HG02973 (cell line): ENCODE measurements around the gene FRMPD4.

Experiments used
- ATAC-seq: cut with Tn5 transposase; IDR thresholded peaks from one replicate; pipeline ENCODE4 v1.9.1; 2021; ENCODE audit warnings: moderate library complexity; ENCODE audit not compliant: unreplicated experiment

Gene FRMPD4

GRCh38 chrX:12716574-12716973, 578.3 kb downstream of the FRMPD4 start:
- ATAC-seq: no peak

GRCh38 chrX:12719837-12720236, 581.6 kb downstream of the FRMPD4 start:
- no peak for ATAC-seq

GRCh38 chrX:12721042-12721441, 582.8 kb downstream of the FRMPD4 start:
- ATAC-seq: no peak

GRCh38 chrX:12722314-12722713, 584.0 kb downstream of the FRMPD4 start:
- no peak for ATAC-seq

- ATAC-seq: no peak
Measured at GRCh38 chrX:12741416-12741815, 603.1 kb downstream of the FRMPD4 start.

GRCh38 chrX:12747433-12747832, 609.2 kb downstream of the FRMPD4 start:
- ATAC-seq: no peak

- no peak for ATAC-seq
Measured at GRCh38 chrX:12751887-12752286, 613.6 kb downstream of the FRMPD4 start.

- ATAC-seq: no peak
Measured at GRCh38 chrX:12753366-12753765, 615.1 kb downstream of the FRMPD4 start.

- ATAC-seq: no peak
Measured at GRCh38 chrX:12758291-12758690, 620.0 kb downstream of the FRMPD4 start.

GRCh38 chrX:12767856-12768255, 629.6 kb downstream of the FRMPD4 start:
- no peak for ATAC-seq

- ATAC-seq: no peak
Measured at GRCh38 chrX:12768491-12768890, 630.2 kb downstream of the FRMPD4 start.

GRCh38 chrX:12770440-12770839, 632.2 kb downstream of the FRMPD4 start:
- no peak for ATAC-seq

- ATAC-seq: peak; percentile 99
Measured at GRCh38 chrX:12771445-12772069, 633.3 kb downstream of the FRMPD4 start.
